Hepatocyte (in vitro differentiated cells): ENCODE results near the gene SLC25A48.

ENCODE experiments used
- CTCF ChIP-seq: fragments of 200-600 bp; sonication (generic); IDR thresholded peaks from 2 replicates; pipeline ENCODE4 v1.5.1; 2016; ENCODE audit warnings: antibody characterized with exemption, mild to moderate bottlenecking; ENCODE audit not compliant: poor library complexity
- EZH2 ChIP-seq: fragments of 200-600 bp; sonication (generic); IDR thresholded peaks from 2 replicates; pipeline ENCODE4 v1.6.1; 2016; ENCODE audit warnings: antibody characterized with exemption, mild to moderate bottlenecking, borderline replicate concordance
- EZH2phosphoT487 ChIP-seq: fragments of 200-600 bp; sonication (generic); IDR thresholded peaks from one replicate; pipeline ENCODE4 v1.6.1; 2018; ENCODE audit warnings: antibody characterized with exemption, mild to moderate bottlenecking, low read depth, moderate library complexity; ENCODE audit not compliant: unreplicated experiment, severe bottlenecking

- TF ChIP-seq CTCF (no peak), EZH2 (no peak), EZH2phosphoT487 (no peak)
Observed at GRCh38 chr5:135814316-135814715, 20.1 kb upstream of the SLC25A48 start.
